ENCODE measurements around the gene CELA1.

- TF ChIP-seq, protein P1, sequence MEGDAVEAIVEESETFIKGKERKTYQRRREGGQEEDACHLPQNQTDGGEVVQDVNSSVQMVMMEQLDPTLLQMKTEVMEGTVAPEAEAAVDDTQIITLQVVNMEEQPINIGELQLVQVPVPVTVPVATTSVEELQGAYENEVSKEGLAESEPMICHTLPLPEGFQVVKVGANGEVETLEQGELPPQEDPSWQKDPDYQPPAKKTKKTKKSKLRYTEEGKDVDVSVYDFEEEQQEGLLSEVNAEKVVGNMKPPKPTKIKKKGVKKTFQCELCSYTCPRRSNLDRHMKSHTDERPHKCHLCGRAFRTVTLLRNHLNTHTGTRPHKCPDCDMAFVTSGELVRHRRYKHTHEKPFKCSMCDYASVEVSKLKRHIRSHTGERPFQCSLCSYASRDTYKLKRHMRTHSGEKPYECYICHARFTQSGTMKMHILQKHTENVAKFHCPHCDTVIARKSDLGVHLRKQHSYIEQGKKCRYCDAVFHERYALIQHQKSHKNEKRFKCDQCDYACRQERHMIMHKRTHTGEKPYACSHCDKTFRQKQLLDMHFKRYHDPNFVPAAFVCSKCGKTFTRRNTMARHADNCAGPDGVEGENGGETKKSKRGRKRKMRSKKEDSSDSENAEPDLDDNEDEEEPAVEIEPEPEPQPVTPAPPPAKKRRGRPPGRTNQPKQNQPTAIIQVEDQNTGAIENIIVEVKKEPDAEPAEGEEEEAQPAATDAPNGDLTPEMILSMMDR (conservative IDR thresholded peaks at IDR 0.05; ENCODE audit: low read length), result no peak
- TF ChIP-seq EZH2phosphoT487 (IDR thresholded peaks at IDR 0.05; ENCODE audit: borderline replicate concordance, low read depth, low read length), result no peak
These were observed 49.1 kb upstream of the CELA1 start for GRCh38 chr12:51395283-51396230.

All from OCI-LY7 (cell line).